Measurements from ENCODE around the gene KCNQ1OT1. TPM values are rescaled to one million over a fixed set of nuclear protein-coding genes. Genes with fewer than 3 reads are reported as not detected.

Gene KCNQ1OT1
- total and polyA plus RNA-seq, 2 of the 4 experiments (the other 2 are of a cell fraction): 0.14 to 2.0 TPM

GRCh38 chr11:2570211-2570811 lies 129.5 kb downstream of the KCNQ1OT1 start:
- CTCF ChIA-PET: no interaction called here
- H3K79me1 ChIP-seq (ENCODE audit: low read depth in 1 of 2, low read length in 2 of 2): no peaks in the 10 kb centered on the region

More at GRCh38 chr11:2570211-2570811, 129.5 kb downstream of the KCNQ1OT1 start:
- H3K4me3 ChIP-seq (ENCODE audit: insufficient read depth, low read depth, low read length): no peak overlapping the region
- H2BK5ac ChIP-seq (ENCODE audit: low read depth, low read length, poor library complexity, severe bottlenecking): no peak overlapping the region
- no peak for DNase-seq
- ATAC-seq (ENCODE audit: low read depth): no peak
- no peaks in the 10 kb centered on the region for H3K4me1 ChIP-seq (ENCODE audit: control insufficient read depth, insufficient read depth, low read length)
- no peak overlapping the region for H3K4me2 ChIP-seq (ENCODE audit: low read depth, low read length)
- no peak overlapping the region for H4K91ac ChIP-seq (ENCODE audit: insufficient read depth, low read depth, low read length)
- H3K9ac ChIP-seq (ENCODE audit: low read depth, low read length): no peak overlapping the region
- H4K5ac ChIP-seq (ENCODE audit: low read depth, low read length): no peak overlapping the region
- peaks cover 9% of the 10 kb centered on the region for H3K27me3 ChIP-seq (ENCODE audit: control insufficient read depth, insufficient read depth, low read length)
- H3K9me3 ChIP-seq (ENCODE audit: control insufficient read depth, insufficient read depth, low read length): no peaks in the 10 kb centered on the region; the same call in 1 of the 2 replicates
- POLR2A ChIA-PET (ENCODE audit: unreplicated experiment): no interaction called here
- TF ChIP-seq CTCF (conservative IDR thresholded peaks at IDR 0.05; ENCODE audit: low read depth, low read length) (no peak), USF2 (IDR thresholded peaks at IDR 0.05; ENCODE audit: low read depth, low read length) (no peak), RFX5 (IDR thresholded peaks at IDR 0.05; ENCODE audit: low read depth, low read length) (no peak), MAZ (IDR thresholded peaks at IDR 0.05; ENCODE audit: borderline replicate concordance, low read depth, low read length) (no peak)
- H3K14ac ChIP-seq (replicated peaks; ENCODE audit: low read depth, low read length): no peak overlapping the region
- H3K23ac ChIP-seq (ENCODE audit: low read depth, low read length): no peak overlapping the region
- H4K8ac ChIP-seq (ENCODE audit: low read depth in 2 of 2, low read length in 2 of 2): no peak overlapping the region
- dilution Hi-C loops (cut with HindIII; ENCODE audit: low sequenced_read_pairs, unreplicated experiment): no loop called here
- no peak overlapping the region for H3K56ac ChIP-seq (ENCODE audit: extremely low read depth, insufficient read depth, low read length)
- in situ Hi-C loops (cut with MboI; ENCODE audit: low sequenced_read_pairs): no loop called here
- H2AK9ac ChIP-seq (replicated peaks; ENCODE audit: low read depth, low read length, poor library complexity): no peak overlapping the region
- no peak overlapping the region for H3K4ac ChIP-seq (ENCODE audit: low read depth, low read length)
- no peak overlapping the region for H2BK20ac ChIP-seq (ENCODE audit: low read depth, low read length)
- no peak overlapping the region for H3K27ac ChIP-seq (ENCODE audit: insufficient read depth, low read length)
- H3K36me3 ChIP-seq (ENCODE audit: control insufficient read depth, insufficient read depth, low read length): no peaks in the 10 kb centered on the region
- BruUV-seq (replicated peaks): no TSS peak
- no peak overlapping the region for H2AFZ ChIP-seq (replicated peaks; ENCODE audit: low read length, poor library complexity)
- WGBS, 2 experiments (ENCODE audit: extremely low coverage in 2 of 2, insufficient read length in 1 of 2): 98% methylated on average over 19 of the region's 26 CpGs; no CpG with 5 or more reads in 1 of the 2 experiments
- H2BK15ac ChIP-seq (ENCODE audit: low read depth, low read length): no peak overlapping the region
- H2BK120ac ChIP-seq (ENCODE audit: low read depth, low read length): no peak overlapping the region
- H3K18ac ChIP-seq (ENCODE audit: low read depth, low read length): no peak overlapping the region
- H2AK5ac ChIP-seq (ENCODE audit: low read depth, low read length): no peak overlapping the region
- H4K20me1 ChIP-seq (ENCODE audit: insufficient read depth, low read length): no peaks in the 10 kb centered on the region
- no peaks in the 10 kb centered on the region for H3K9me1 ChIP-seq (ENCODE audit: insufficient read depth, low read length)
- intact Hi-C loops (cut with micrococcal nuclease): no loop called here
